HUES48 (cell line): ENCODE measurements around the gene SSPN.

Experiments used
- H3K27ac ChIP-seq: one replicate; pipeline ENCODE4 v1.7.0; 2013; ENCODE audit warnings: low read depth, low read length, inconsistent platforms
- H3K27me3 ChIP-seq: 2 replicates; pipeline ENCODE4 v1.6.1; 2013; ENCODE audit warnings: mild to moderate bottlenecking, low read length; ENCODE audit not compliant: control insufficient read depth, insufficient read depth
- H3K36me3 ChIP-seq: 2 replicates; pipeline ENCODE4 v1.6.1; 2013; ENCODE audit warnings: low read length; ENCODE audit not compliant: control insufficient read depth, insufficient read depth
- H3K4me1 ChIP-seq: 2 replicates; pipeline ENCODE4 v1.6.1; 2013; ENCODE audit warnings: mild to moderate bottlenecking, low read length; ENCODE audit not compliant: control insufficient read depth, insufficient read depth
- H3K4me3 ChIP-seq: 2 replicates; pipeline ENCODE4 v1.5.1; 2013; ENCODE audit warnings: mild to moderate bottlenecking, low read depth, low read length
- H3K9ac ChIP-seq: 2 replicates; pipeline ENCODE4 v1.6.1; 2013; ENCODE audit warnings: mild to moderate bottlenecking, low read depth, low read length, moderate library complexity
- H3K9me3 ChIP-seq: 2 replicates; pipeline ENCODE4 v1.6.1; 2013; ENCODE audit warnings: low read length; ENCODE audit not compliant: control insufficient read depth, insufficient read depth

The SSPN gene

DNA sequence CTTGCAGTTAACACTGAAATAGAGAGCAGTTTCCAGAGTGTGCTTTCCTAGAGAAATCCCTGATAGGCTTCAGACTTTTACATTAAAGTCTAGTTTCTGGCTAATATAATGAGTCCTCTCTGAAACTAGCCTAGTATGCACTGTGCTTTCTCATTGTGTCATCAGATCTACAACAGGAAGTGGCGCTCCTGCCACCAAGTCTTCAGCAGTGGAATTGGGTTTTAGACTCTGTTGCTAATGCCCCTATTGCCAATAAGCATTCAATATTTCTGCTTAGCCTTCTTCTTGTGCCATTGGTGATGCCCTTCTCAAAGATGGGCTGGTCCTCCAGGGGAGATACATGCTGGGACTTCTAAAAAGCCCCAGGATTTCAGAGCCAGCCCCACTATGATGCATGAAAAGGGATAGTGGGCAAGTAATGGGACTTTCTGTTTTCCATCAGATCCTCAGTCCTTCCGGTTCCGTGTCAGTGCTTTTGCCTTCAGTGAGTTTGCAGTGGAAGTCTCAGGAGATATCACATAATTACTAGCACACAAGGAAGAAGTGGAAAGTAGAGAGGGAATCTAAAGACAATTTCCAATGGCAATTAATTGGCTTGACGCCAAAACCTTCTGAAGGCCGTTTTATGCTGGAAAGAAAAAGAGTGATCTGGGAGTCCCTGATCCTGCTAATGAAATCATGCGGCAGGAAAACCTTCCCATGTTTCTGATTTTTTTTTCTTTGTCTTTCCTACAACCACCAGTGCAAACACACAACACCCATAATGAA lies 50.0 kb downstream of the SSPN start:
- Histone ChIP-seq H3K9ac (no peak overlapping the region), H3K9me3 (peaks cover 7% of the 10 kb centered on the region; the same call in 1 of the 2 replicates), H3K27ac (no peak overlapping the region), H3K27me3 (no peaks in the 10 kb centered on the region), H3K4me3 (no peak overlapping the region), H3K36me3 (no peaks in the 10 kb centered on the region), H3K4me1 (no peaks in the 10 kb centered on the region)

DNA sequence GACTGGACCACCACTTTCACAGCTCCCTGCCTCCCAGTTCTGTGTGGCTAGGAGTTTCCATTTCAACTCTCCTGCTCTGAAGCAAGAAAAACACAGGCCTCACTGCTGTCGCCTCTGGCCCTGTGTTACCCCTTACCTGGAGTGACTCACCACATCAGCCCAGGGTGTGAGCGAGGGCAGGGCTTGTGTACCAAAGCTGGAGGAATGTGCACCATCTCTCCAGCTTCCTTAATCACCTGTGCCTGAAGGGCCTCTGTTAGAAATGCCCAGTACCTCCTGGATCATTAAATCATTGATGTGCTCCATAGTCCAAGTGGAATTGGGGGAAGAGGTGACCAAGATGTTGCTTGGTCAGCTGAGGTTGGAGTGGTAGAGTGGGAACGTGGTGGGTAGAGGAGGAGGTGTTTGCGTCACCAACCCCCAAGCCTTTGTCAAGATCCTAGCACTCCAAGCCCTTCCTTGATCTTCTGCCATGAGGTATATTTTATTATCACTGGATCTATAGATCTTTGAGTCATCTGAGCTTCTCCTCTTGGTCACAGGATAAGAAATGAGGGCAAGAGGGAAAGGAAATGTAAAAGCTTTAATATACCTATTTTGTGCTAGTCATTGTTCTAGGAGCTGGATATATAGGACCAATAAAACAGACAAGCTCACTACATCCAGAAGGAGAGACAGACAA lies 51.3 kb downstream of the SSPN start:
- H3K9me3 ChIP-seq = peaks cover 7% of the 10 kb centered on the region; the same call in 1 of the 2 replicates
- H3K27me3 ChIP-seq = no peaks in the 10 kb centered on the region
- no peak overlapping the region for H3K9ac ChIP-seq
- H3K27ac ChIP-seq = no peak overlapping the region
- H3K36me3 ChIP-seq = no peaks in the 10 kb centered on the region
- H3K4me1 ChIP-seq = no peaks in the 10 kb centered on the region
- no peak overlapping the region for H3K4me3 ChIP-seq

DNA sequence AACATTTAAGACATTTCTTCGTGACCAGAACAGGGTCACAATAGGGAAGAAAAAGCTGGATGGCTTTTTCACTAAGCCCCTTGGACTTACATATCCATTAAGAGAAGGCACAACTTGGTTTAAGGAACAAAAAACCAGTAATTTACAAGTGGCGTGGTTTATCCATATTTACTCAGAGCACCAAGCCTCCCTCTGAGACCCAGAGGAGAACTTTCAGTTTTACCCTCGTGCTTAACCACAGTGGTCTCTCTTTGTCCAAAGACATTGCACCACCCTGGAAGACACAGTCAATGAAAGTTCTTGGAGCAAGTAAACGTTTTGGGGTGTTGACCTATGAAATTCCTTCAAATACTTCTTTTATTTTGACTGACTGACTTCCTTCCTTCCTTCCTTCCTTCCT lies 52.5 kb downstream of the SSPN start:
- no peak overlapping the region for H3K4me3 ChIP-seq
- H3K27ac ChIP-seq = no peak overlapping the region
- H3K4me1 ChIP-seq = no peaks in the 10 kb centered on the region
- H3K27me3 ChIP-seq = no peaks in the 10 kb centered on the region
- no peak overlapping the region for H3K9ac ChIP-seq
- peaks cover 7% of the 10 kb centered on the region; the same call in 1 of the 2 replicates for H3K9me3 ChIP-seq
- H3K36me3 ChIP-seq = no peaks in the 10 kb centered on the region

DNA sequence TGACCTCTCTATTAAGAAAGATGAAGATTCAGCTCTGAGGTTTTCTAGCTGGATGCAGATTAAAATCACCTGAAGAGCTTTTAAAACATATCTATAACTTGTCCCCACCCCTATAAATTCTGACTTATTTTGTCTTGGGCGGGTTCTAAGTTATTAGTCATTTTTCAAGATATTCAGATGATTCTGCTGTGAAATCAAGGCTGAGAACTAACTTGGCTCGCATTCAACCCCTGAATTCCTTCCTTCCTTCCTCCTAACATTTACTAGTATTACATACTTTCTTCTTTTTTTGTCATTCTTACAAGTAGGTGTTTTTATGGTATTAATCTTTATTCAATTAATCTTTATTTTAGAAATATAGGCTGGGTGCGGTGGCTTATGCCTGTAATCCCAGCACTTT lies 55.4 kb downstream of the SSPN start:
- no peaks in the 10 kb centered on the region for H3K36me3 ChIP-seq
- no peak overlapping the region for H3K9ac ChIP-seq
- H3K27ac ChIP-seq = no peak overlapping the region
- H3K4me1 ChIP-seq = no peaks in the 10 kb centered on the region
- no peaks in the 10 kb centered on the region for H3K27me3 ChIP-seq
- H3K9me3 ChIP-seq = peaks cover 7% of the 10 kb centered on the region; the same call in 1 of the 2 replicates
- H3K4me3 ChIP-seq = no peak overlapping the region

DNA sequence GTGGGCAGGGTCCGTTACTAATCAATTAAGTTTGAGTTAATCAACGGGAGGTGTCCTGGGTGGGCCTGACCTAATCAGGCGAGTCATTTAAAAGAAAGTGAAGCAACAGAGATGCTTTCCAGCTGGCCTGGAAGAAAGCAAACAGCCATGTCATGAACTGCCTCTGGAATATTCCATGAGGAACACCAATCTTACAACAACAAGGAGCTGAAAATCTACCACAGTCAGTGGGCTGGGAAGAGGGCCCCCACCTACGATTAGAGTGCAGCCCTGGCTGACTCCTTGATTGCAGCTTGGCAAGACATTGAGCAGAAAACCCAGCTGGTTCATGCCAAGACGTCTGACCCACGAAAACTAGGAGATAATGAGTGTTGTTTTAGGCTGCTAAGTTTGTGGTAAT lies 56.2 kb downstream of the SSPN start:
- H3K27me3 ChIP-seq = no peaks in the 10 kb centered on the region
- no peak overlapping the region for H3K4me3 ChIP-seq
- no peak overlapping the region for H3K9ac ChIP-seq
- H3K36me3 ChIP-seq = no peaks in the 10 kb centered on the region
- H3K9me3 ChIP-seq = peaks cover 9% of the 10 kb centered on the region; the same call in 1 of the 2 replicates
- no peaks in the 10 kb centered on the region for H3K4me1 ChIP-seq
- H3K27ac ChIP-seq = no peak overlapping the region

DNA sequence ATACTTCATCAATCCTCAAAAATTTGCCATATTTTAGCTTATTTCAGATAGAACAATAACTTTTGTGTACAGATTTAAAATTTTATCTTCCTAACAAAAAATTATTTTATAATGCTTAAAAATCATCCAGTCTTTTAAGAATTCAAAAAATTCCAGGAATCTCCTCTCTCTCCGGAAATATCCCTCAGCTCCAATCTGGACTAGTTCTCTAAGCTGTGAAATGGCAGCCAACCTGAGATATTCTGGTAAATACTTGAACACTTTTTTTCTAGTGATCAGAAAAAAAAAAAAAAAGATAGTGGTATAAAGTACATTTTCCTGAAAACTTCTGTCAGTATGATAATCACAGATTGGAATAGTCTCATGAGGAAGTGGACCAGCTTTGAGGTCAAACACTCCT lies 57.6 kb downstream of the SSPN start:
- no peak overlapping the region for H3K4me3 ChIP-seq
- no peaks in the 10 kb centered on the region for H3K36me3 ChIP-seq
- H3K9ac ChIP-seq = no peak overlapping the region
- peaks cover 11% of the 10 kb centered on the region; the same call in 1 of the 2 replicates for H3K9me3 ChIP-seq
- no peak overlapping the region for H3K27ac ChIP-seq
- H3K4me1 ChIP-seq = no peaks in the 10 kb centered on the region
- no peaks in the 10 kb centered on the region for H3K27me3 ChIP-seq

DNA sequence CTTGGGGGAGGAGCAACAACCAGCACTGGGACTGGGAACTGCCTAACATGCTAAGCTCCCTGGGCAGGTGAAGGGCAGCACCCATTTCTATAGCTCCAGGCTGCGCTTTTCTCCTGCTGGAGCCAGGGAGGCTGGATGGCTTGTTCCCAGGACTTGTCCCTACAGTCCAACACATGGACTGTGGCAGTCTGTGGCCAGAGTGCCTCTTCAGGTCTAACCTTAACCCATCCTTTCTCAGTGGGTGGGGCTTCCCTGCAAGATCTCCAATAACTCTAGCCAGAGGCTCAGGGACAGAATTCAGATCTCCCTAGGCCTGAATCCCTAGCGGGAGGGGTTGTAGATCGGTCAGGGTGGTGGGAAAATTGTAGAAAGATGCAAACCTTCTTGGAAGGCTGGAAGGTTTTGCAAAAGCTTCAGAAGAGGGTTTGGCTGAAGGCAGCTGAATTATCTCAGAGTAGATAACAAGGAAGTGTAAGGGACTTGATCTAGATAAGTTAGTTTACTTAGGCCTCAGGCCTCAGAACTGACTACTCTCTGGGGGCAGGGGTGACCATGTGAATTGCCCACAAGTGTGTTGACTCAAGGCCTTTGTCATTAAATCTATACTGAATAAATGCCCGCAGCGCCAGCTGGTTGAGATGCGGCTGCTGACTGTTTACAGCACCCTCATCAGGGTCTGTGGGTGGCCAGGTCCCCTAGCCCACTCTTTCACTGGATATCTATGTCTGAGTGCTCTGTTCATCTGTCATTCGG lies 60.7 kb downstream of the SSPN start:
- Histone ChIP-seq H3K9ac (no peak overlapping the region), H3K27ac (no peak overlapping the region), H3K36me3 (no peaks in the 10 kb centered on the region), H3K9me3 (peaks cover 4% of the 10 kb centered on the region; the same call in 1 of the 2 replicates), H3K27me3 (no peaks in the 10 kb centered on the region), H3K4me1 (no peaks in the 10 kb centered on the region), H3K4me3 (no peak overlapping the region)

DNA sequence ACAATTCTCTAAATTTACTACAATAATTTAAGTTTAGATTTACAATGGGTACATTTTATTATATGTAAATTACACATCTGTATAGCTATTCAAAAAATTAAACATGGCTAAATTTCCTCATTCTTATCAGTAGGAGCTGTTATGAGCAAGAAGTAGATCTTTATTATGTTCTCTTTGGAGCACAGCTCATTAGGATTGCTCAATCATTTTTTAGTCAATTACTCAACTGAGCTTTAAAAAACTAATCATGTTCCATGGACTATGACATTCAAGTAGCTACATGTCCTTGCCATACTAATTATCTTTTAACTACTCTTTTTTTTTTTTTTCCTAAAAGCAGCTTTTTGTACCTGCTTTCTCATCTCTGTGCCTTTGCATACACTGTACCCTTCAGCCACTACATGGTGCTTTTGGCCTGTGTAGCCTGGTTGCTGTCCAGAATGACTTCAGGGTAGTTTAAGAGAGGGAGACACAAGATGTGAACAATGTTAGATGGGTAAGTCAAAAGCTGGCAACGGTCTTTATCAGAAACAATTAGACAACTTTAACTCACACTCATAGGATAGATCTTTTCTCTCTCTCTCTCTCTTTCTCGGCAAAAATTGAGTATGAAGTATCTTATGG lies 69.0 kb downstream of the SSPN start:
- Histone ChIP-seq H3K4me3 (no peak overlapping the region), H3K36me3 (no peaks in the 10 kb centered on the region), H3K27me3 (no peaks in the 10 kb centered on the region), H3K4me1 (no peaks in the 10 kb centered on the region), H3K9me3 (no peaks in the 10 kb centered on the region), H3K9ac (no peak overlapping the region), H3K27ac (no peak overlapping the region)

DNA sequence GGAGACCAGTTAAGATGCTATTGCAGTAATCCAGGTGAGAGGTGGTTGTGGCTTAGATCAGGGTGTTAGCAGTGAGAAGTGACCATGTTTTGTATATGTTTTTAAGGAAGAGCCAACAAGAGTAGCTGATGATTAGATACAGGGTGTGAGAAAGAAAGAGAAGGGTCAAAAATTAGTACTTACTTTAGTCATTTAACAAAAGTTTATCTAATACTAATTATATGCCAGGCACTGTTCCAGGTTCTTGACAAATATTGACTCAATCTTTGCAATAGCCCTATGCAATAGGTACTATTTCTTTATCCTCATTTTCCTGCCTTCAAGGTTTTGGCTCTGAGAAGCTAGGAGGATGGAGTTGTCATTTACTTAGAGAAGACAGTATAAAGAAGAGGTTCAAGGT lies 70.2 kb downstream of the SSPN start:
- Histone ChIP-seq H3K4me1 (no peaks in the 10 kb centered on the region), H3K27me3 (no peaks in the 10 kb centered on the region), H3K9ac (no peak overlapping the region), H3K27ac (no peak overlapping the region), H3K4me3 (no peak overlapping the region), H3K9me3 (no peaks in the 10 kb centered on the region), H3K36me3 (no peaks in the 10 kb centered on the region)

DNA sequence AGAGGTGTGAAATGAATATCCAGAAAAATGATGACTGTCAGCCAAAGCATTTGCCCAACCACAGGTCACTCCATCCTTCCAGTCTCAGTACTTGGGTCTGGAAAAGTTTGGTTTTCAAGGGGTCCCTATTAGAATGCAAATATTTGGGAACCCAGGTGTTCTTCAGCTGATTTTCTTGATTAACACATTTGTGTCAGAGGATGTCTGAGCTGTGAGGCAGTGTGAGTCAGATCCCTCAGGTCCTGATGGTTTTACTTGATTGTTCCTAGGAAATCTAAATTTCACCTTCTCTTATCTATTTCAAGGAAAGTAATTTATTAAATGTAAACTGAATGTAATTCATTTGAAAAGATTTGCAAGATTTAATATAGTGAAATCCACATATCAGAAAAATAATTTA lies 71.5 kb downstream of the SSPN start:
- no peak overlapping the region for H3K27ac ChIP-seq
- H3K9me3 ChIP-seq = no peaks in the 10 kb centered on the region
- H3K4me1 ChIP-seq = no peaks in the 10 kb centered on the region
- no peak overlapping the region for H3K9ac ChIP-seq
- no peak overlapping the region for H3K4me3 ChIP-seq
- no peaks in the 10 kb centered on the region for H3K36me3 ChIP-seq
- no peaks in the 10 kb centered on the region for H3K27me3 ChIP-seq
